Activated naive CD4-positive, alpha-beta T cell treated with anti-CD3 and anti-CD28 coated beads, Interleukin-2, amount 50 U/mL, for 16 hours (primary cell): ENCODE data around the gene ARHGAP6.

Experiments
- DNase-seq: peaks from one replicate; pipeline ENCODE4 v3.0.0-alpha.2; 2020

The ARHGAP6 gene

DNA sequence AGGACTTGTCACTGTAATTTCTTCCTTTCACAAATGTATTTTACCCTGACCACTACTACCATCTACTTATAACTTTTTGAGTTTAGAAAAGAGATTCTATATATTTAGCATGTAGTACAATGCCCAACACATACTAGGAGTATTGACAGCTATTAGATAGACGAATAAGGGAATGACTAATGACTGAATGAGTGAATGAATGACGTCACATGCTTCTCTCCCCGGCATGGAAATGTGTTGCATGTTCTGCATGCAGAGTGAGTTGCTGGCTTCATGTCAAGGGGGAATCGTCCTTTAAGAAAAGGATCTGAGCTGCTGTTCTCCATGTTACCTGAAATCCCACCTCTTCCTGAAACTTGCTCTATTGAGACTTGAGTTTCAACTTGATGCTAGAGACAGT lies 459.9 kb downstream of the ARHGAP6 start:
- DNase-seq, result no peak

- DNase-seq, result no peak
Measured at GRCh38 chrX:11197671-11198070, 468.0 kb downstream of the ARHGAP6 start.

GRCh38 chrX:11196476-11196875 lies 469.2 kb downstream of the ARHGAP6 start:
- no peak for DNase-seq

DNA sequence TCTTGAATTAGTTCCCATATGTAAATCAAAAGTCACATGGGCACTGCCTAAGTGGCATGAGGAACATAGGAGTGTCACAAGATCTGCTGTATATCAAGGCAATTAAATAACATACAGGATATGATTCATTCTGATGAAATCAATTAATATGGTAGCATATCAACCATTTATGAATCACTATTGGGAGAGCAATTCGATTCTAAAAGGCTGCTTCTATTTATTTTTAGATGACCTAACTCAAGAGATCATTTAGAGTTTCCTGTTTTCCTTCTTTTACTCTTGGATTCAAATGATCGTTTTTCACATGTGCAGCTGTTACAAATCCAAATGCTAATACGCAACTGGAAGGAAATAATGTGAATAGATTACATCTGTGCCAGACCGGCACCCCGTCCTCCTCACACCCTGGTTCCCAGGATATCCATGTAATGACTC lies 472.7 kb downstream of the ARHGAP6 start:
- no peak for DNase-seq

DNA sequence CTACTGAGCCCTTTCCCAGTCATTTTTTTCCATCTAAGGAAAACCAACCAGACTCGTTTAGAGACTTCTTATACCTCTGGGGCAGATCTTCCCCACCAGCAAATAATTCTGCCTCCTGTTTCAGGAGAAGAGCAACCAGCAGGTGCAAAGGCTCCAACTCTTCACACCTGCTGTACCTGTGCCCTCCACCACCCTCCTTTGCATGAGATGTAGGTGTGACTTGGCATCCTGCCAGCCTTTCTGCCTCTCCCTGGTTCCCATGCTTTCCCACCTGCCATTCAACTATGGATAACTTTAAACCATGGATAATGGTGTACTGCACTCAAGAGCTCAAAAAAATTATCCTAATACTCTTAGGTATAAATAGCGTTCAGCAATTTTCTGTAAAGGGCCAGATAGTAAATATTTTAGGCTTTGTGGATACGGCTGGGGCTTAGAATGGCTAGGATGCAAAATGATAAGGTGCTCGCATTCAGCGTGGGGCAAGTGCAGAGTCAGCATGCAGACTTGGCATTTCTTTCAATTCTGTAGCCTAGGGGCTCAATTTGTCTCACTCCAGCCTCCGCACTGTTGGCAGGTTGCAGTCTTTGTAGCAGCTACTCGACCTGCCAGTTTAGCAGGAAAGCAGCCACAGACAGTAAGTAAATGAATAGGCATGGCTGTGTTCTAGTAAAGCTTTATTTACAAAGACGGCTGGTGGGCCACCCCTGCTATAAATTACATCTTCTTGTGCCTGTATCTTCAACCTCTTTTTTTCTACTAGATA lies 474.8 kb downstream of the ARHGAP6 start:
- no peak for DNase-seq

DNA sequence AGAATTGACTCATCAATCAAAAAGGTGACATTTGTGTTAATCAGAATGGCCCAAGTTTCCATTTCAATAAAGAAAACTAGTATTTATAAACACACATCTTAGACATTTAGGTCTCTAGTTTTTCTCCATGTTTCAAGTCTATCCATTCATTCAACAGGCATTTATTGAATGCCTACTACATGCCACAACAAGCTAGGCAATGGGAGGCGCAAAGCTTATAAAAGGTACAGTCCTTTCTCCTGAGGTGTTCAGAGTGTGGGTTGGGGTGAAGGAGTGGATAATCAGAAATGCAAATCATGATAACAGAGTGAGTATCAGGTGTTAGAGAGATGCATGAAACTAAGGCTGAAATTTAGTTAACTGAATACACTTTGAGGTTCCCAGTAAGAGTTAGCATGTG lies 476.6 kb downstream of the ARHGAP6 start:
- DNase-seq, result no peak

DNA sequence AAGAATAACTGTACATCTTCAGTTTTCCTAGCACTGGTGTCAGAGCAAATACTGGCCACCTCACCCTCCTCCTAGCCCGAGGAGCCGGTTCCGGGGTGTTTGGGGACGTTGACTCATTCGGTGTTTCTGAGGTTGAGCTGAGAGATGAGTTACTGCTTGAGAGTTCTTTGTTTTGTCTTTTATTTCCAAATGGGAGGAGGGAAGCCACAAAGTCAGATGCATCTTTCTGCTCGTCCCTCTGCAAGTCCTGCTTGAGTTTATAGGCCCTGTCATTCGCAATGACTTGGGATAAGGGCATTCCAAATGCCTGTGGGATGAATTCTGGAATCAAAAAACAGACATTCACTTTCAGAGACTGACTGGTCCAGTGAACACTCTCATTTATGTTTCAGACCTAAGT lies 477.1 kb downstream of the ARHGAP6 start:
- no peak for DNase-seq

- DNase-seq, result no peak
Measured at GRCh38 chrX:11187001-11187400, 478.7 kb downstream of the ARHGAP6 start.

DNA sequence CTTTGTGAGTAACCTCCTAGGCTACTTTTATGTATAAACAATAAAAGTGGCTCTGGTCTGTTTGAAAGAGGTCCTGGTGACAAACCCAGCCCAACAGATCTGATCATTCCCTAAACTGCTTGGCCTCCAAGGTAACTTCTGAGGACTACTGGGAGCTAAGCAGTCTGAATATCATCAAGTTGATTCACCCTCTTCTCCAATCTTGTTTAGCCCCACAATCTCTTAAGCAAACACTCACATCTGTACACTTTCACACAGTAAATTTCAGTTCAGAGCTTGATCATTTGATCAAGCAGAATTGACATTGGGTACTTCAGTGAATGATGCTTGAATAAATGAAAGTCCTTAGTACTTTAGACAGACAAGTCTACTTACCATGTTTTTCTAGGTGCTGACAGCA lies 479.9 kb downstream of the ARHGAP6 start:
- DNase-seq, result no peak

DNA sequence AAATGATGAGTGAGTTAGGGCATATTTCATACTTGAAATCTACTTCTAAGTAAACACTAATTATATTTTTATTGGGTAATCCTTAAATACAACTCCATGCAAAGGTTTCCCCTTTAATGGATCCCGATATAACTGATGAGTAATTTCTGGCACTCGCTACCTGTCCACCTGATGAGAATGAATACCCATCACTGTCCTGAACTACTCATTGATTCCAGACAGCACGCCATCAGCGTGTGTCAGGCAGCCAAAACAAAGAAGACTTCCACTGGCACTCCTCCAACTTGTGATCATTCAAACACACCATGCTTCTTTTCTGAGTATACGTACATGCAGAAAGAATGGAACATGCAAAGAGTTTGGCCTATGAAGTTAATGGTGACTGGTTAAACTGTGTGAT lies 485.1 kb downstream of the ARHGAP6 start:
- no peak for DNase-seq

- no peak for DNase-seq
Measured at GRCh38 chrX:11172415-11172814, 493.3 kb downstream of the ARHGAP6 start.

DNA sequence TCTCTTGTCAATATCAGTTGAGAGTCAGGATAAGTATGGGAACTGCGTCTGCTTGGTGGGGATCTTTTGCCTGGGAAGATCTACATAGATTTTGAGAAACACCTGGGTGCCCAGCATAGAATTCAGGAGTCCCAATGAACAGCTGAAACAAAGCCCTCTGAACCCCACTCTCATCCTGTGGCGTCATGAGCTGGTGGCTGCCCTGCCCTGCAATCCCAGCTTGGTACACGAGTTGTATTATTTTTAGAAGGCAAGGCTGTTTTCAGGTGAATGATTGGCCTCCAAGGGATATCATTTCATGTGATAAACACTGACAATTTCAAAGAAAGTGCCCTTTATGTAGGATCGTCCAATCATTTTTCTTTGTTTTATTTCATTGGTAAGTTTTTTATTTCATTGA lies 493.8 kb downstream of the ARHGAP6 start:
- DNase-seq, result no peak

GRCh38 chrX:11164433-11164832 lies 501.3 kb downstream of the ARHGAP6 start:
- no peak for DNase-seq

DNA sequence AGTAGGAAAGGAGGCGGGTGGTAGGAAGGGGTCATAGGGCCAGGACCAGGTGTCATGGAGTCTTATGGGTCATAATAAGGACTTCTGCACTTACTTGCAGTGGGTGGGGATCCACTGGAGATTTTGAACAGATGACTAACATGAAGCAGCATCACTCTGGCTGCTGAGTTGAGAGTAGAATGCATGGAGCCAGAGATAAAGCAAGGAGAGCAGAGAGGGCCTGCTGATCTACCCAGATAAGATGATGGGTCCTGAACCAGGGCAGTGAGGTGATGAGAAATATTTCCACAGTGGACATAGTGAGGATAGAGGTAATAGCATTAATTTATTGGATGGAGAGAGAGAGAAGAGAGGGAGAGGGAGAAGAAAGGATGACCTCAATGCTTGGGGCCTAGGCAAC lies 506.6 kb downstream of the ARHGAP6 start:
- DNase-seq, result no peak

DNA sequence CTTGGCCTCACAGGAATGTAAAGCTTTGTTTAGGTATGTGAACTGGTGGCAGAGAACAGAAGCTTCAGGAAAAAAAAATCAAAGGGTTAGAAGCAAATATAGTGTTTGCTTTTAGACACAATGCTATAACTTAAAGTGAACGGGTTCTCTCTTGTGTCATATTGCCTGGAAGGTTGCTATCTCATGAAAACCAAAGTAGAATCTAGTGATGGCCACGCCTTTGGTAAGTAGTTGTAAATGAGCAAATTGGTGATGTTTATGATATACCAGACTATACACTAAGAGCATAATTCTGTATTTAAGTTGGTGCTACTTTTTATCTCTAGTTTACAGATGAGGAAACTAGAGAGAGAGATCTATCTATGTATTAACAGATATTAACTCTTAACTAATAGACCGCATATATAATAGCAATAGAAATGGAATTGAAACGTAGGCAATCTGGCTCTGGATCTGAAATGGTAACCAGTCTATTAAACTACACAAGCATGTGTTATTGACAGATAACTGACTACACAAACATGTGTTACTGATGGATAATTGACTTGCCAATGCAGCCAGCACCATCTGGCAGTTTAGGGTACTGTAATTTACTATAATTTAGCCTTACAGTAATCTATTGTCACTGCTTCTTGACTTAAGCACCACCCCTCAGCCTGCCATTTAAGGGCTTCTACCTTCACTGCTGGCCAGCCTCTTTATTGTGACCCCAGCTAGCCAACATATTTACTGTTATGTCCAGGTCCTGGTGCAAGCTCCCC lies 513.7 kb downstream of the ARHGAP6 start:
- no peak for DNase-seq

DNA sequence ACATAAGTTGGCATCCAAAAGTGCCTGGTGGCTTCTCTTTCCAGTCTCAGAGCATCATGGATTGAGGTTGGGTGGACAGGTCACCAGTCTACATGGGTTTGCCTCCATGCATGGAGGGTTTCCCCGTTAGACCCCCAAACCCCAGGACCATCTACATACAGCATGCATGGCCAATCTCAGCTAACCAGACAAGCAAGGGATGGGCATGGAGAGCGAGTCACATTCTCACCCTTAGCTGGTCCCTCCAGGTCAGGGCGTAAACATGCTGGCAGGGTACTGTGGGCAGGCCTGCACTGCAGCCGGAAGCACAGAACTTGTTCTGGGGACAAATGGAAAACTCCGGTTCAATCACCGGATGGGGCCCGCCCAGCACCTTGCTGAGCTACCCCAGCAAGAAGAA lies 517.3 kb downstream of the ARHGAP6 start:
- no peak for DNase-seq

GRCh38 chrX:11146411-11146810 lies 519.3 kb downstream of the ARHGAP6 start:
- no peak for DNase-seq

DNA sequence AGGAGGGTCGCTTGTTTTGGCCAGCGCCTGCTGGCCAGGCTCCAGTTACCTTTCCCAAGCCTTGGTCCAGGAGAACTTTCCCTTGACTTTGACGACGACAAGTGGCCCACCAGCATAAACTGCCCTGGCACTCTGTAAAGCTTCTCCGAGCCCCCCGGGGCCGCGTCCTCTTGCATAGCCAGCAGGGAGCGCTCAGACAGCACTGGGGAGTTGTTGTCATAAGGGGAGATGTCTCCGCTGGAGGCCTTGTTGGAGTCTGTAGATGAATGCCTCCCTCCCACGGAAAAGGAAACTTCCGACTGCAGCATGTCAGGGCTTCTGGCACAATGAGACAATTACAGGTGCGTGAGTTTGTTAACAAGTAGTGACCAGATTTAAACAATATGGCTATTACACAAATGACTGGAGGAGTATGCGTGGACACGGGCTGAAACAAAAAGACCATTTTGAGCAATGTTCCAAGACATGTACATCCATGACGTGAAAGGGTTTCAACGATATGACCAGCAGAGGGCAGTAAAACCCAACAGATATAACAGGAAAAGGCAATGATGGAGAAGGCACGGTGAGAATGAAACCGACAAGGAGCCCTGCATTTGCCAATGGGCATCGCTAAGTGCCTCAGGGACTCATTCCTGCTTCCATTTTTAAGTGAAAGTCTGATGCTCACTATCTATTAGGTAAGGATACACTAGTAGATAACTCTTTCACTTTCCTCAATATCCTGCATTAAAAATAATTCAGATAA lies 521.6 kb downstream of the ARHGAP6 start:
- peak; percentile 15 for DNase-seq

DNA sequence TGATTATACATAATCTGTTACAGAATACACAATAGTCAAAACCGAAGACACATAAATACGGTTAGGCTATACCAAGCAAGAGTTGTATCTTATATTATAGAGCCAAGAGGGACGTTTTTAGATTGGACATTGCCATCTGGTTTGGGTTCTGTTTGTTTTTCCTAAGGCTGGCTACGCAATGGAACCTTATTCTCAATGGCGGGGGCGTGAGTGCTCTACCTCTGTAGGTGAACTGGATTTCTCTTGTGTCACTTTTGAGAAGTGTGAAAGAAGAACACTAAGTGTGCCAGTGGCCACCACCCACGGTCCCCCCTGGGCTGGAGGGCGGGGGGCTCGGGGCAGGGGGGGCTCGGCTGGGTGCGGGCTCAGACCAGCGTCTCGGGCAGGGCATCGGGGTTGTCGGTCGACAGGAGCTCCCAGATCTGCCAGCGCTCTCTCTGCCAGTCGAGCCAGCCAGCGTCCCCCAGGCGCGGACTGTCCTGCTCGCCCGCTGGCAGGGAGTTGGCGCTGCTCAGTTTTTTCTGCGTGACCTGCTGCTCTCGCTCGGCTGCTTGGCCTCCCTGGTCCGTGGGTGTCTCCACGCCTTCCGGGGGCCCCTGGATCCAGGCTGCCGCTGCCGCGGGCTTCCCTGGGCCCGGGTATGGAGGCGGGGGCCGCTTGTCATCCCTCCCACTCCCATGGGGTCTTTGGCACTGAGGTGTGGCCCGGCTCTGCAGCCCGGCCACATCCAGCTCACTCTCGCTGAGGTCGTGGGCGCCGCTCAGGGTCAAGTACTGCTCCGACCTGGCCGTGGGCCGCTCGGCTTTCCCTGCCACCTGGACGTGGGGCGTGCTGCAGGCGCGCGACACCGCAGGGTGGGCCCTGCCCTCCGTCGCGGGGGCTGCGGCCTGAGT lies 527.0 kb downstream of the ARHGAP6 start:
- no peak for DNase-seq

DNA sequence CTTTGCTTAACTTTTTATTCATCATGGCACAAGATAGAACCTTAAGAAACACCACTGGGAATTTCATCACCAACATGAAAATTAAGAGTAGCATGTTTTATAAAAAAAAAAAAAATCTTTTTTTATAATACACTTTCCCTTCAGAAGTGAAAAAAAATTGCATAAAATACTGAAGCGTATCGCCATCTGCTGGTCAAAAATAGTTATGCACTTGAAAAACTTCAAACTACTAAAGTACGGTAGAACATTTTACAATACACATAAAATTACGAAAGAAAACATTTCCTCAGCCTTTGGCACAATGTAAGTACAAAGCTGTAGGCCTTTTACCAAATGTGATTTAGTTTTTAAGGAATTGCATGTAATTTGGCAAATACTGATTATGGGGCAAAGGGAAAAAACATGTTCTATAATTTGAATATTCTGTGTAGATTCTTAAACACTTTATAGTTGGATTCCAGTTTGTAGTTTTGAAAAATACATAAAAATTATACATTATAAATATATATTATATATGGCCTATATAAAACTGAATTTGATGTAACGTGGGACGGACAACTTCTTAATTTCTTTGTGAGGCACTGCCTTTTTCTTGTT lies 528.1 kb downstream of the ARHGAP6 start:
- DNase-seq, result no peak

- DNase-seq, result no peak
Measured at GRCh38 chrX:11135564-11136185, 530.0 kb downstream of the ARHGAP6 start.

DNA sequence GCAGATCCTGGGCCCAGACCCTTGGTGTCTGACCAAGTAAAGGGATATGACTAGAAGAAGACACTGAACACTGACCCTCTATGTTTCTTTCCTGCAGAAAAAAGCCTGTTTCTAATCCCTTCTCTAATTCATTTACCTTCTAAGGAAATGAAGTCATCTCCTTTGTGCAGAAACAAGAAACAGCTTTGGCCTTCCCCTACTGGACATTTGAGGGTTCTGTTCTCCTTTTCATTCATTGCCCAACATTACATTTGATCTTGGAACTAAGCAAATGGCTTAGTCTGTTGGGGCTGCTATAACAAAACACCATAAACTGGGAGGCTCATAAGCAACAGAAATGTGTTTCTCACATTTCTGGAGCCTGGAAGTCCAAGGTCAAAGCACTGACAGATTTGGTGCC lies 534.6 kb downstream of the ARHGAP6 start:
- DNase-seq, result no peak
